DND-41 (cell line): ENCODE measurements around the gene RARB.

Experiments used
- ATAC-seq: fragments of 200-7000 bp; cut with Tn5 transposase; 3 replicates; pipeline ENCODE4 v1.9.1; 2021; ENCODE audit warnings: low read depth; ENCODE audit not compliant: insufficient read depth
- DNase-seq: peaks from one replicate; pipeline ENCODE4 v3.0.0-alpha.2; 2020
- H2AFZ ChIP-seq: 2 replicates; pipeline ENCODE4 v1.6.0; 2012; ENCODE audit warnings: low read depth, low read length
- H3K27ac ChIP-seq: 2 replicates; pipeline ENCODE4 v1.5.1; 2012; ENCODE audit warnings: low read length, inconsistent platforms
- H3K27me3 ChIP-seq: fragments of 200-600 bp; sonication (generic); 2 replicates; pipeline ENCODE4 v1.6.0; 2012; ENCODE audit warnings: low read length, mild to moderate bottlenecking, inconsistent platforms; ENCODE audit not compliant: insufficient read depth, poor library complexity
- H3K36me3 ChIP-seq: 2 replicates; pipeline ENCODE4 v1.5.1; 2012; ENCODE audit warnings: low read length, inconsistent platforms; ENCODE audit not compliant: insufficient read depth
- H3K4me1 ChIP-seq: 2 replicates; pipeline ENCODE4 v1.5.1; 2012; ENCODE audit warnings: mild to moderate bottlenecking, low read length; ENCODE audit not compliant: insufficient read depth
- H3K4me2 ChIP-seq: 2 replicates; pipeline ENCODE4 v1.6.0; 2012; ENCODE audit warnings: mild to moderate bottlenecking, moderate library complexity, low read length, inconsistent platforms; ENCODE audit not compliant: insufficient read depth
- H3K4me3 ChIP-seq, 2 experiments: fragments of 200-600 bp in 1 of 2; shearing (Covaris generic) in 1 of 2; 2 replicates each; pipeline ENCODE4 v1.5.1; 2012 to 2016; ENCODE audit warnings: inconsistent platforms in 2 of 2, low read length in 2 of 2, mild to moderate bottlenecking in 2 of 2, low read depth in 1 of 2, moderate library complexity in 1 of 2
- H3K79me2 ChIP-seq: 2 replicates; pipeline ENCODE4 v1.6.0; 2012; ENCODE audit warnings: low read length, inconsistent platforms; ENCODE audit not compliant: insufficient read depth
- H3K9ac ChIP-seq: 2 replicates; pipeline ENCODE4 v1.6.0; 2012; ENCODE audit warnings: low read depth, mild to moderate bottlenecking, inconsistent platforms, low read length, moderate library complexity
- H3K9me3 ChIP-seq: 2 replicates; pipeline ENCODE4 v1.5.1; 2012; ENCODE audit warnings: low read length, moderate library complexity, mild to moderate bottlenecking, inconsistent platforms; ENCODE audit not compliant: insufficient read depth, severe bottlenecking
- H4K20me1 ChIP-seq: 2 replicates; pipeline ENCODE4 v1.6.0; 2012; ENCODE audit warnings: low read length; ENCODE audit not compliant: insufficient read depth
- EZH2 ChIP-seq: IDR thresholded peaks from 3 replicates; pipeline ENCODE4 v1.6.1; 2012; ENCODE audit warnings: borderline replicate concordance, low read depth, mild to moderate bottlenecking, moderate library complexity, low read length, inconsistent platforms; ENCODE audit not compliant: severe bottlenecking
- TF ChIP-seq, protein P1 (sequence below): IDR thresholded peaks from 2 replicates; pipeline ENCODE4 v1.5.1; 2012; ENCODE audit warnings: borderline replicate concordance, low read length, moderate library complexity, mild to moderate bottlenecking; ENCODE audit not compliant: poor library complexity, severe bottlenecking; ENCODE audit errors: extremely low read depth

The RARB gene

DNA sequence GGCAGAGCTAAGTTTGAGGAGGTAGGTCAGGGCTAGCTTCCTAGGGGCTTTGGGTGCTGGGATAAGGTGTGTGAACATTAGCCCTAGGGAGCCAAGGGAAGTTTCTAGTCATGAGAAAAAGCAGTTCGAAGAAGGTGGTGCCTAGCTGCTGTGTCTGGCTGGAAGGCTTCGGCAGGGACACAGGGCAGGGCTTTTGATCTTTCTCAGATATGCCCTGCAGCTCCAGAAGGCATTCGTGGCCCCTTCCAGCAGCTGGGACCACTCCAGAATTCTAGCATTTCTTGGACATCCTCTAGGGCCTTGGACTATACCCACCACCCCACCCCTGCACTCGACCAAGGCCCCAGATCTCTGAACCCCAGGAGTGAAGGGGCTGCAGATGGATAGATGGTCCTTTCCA is 148.1 kb downstream of the RARB start:
- H3K4me2 ChIP-seq = no peak overlapping the region
- H4K20me1 ChIP-seq = no peaks in the 10 kb centered on the region
- H3K9me3 ChIP-seq = no peaks in the 10 kb centered on the region
- no peaks in the 10 kb centered on the region for H3K4me1 ChIP-seq
- no peak for TF ChIP-seq EZH2
- TF ChIP-seq, protein P1, sequence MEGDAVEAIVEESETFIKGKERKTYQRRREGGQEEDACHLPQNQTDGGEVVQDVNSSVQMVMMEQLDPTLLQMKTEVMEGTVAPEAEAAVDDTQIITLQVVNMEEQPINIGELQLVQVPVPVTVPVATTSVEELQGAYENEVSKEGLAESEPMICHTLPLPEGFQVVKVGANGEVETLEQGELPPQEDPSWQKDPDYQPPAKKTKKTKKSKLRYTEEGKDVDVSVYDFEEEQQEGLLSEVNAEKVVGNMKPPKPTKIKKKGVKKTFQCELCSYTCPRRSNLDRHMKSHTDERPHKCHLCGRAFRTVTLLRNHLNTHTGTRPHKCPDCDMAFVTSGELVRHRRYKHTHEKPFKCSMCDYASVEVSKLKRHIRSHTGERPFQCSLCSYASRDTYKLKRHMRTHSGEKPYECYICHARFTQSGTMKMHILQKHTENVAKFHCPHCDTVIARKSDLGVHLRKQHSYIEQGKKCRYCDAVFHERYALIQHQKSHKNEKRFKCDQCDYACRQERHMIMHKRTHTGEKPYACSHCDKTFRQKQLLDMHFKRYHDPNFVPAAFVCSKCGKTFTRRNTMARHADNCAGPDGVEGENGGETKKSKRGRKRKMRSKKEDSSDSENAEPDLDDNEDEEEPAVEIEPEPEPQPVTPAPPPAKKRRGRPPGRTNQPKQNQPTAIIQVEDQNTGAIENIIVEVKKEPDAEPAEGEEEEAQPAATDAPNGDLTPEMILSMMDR = no peak
- H3K9ac ChIP-seq = no peak overlapping the region
- ATAC-seq (no peak), DNase-seq (no peak)
- H3K79me2 ChIP-seq = no peaks in the 10 kb centered on the region
- H3K36me3 ChIP-seq = no peaks in the 10 kb centered on the region
- no peak overlapping the region for H3K4me3 ChIP-seq
- H2AFZ ChIP-seq = no peak overlapping the region
- no peak overlapping the region for H3K27ac ChIP-seq
- H3K27me3 ChIP-seq = no peaks in the 10 kb centered on the region

DNA sequence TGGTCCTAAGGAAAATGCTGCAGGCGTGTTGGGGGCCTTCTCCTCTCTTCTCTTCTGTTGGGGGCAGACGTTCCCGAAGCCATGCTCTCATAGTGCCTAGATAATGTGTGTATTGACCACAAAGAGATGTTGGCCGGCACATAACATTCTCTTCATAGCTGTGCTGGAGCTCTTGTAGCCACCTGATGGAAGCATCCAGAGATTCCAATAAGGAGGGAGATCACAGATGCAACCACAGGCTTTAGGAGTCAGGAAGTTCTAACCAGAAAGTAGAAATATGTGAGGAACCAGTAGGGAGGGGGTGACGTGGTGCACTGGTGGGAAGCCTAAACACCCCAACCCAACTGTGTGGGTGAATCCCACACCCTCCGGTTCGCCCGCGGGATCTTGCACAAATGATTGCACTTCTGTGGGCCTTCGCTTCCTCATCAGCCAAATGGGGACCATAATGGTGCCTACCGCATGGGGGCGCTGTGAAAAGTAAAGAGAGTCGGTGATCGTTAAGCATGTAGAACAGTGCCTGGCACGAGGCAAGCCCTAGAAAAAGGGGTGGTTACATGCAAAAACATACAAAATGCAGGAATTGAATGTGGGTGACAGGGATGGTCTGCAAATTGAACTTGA is 148.9 kb downstream of the RARB start:
- TF ChIP-seq, protein P1 = peak; percentile 13
- no peak for TF ChIP-seq EZH2
- ATAC-seq (no peak), DNase-seq (no peak)
- Histone ChIP-seq H3K27me3 (no peaks in the 10 kb centered on the region), H3K4me3 (no peak overlapping the region), H3K4me2 (no peak overlapping the region), H2AFZ (no peak overlapping the region), H3K9ac (no peak overlapping the region), H3K4me1 (no peaks in the 10 kb centered on the region), H3K79me2 (no peaks in the 10 kb centered on the region), H3K36me3 (no peaks in the 10 kb centered on the region), H4K20me1 (no peaks in the 10 kb centered on the region), H3K27ac (no peak overlapping the region), H3K9me3 (no peaks in the 10 kb centered on the region)

- no peaks in the 10 kb centered on the region for H4K20me1 ChIP-seq
- no peaks in the 10 kb centered on the region for H3K27me3 ChIP-seq
- ATAC-seq (no peak), DNase-seq (no peak)
- H3K36me3 ChIP-seq = no peaks in the 10 kb centered on the region
- H3K4me1 ChIP-seq = no peaks in the 10 kb centered on the region
- H2AFZ ChIP-seq = no peak overlapping the region
- no peak overlapping the region for H3K4me3 ChIP-seq
- no peak overlapping the region for H3K4me2 ChIP-seq
- H3K27ac ChIP-seq = no peak overlapping the region
- TF ChIP-seq EZH2 = no peak
- no peaks in the 10 kb centered on the region for H3K9me3 ChIP-seq
- H3K9ac ChIP-seq = no peak overlapping the region
- no peaks in the 10 kb centered on the region for H3K79me2 ChIP-seq
Observed at GRCh38 chr3:25578059-25578458, 150.0 kb downstream of the RARB start.

DNA sequence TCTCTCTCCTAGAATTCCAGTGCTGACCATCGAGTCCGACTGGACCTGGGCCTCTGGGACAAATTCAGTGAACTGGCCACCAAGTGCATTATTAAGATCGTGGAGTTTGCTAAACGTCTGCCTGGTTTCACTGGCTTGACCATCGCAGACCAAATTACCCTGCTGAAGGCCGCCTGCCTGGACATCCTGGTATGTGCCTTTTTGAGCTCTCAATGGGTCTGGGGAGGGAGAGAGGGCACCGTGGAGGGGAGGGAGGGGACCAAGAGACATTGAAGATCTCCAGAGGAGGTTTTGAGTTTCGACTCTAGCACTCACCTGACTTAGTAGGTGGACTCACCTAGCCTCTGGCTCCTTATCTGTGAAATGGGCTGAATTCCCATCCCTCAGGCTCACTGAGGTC is 152.5 kb downstream of the RARB start:
- no peak for ATAC-seq
- no peak for TF ChIP-seq EZH2
- TF ChIP-seq, protein P1 = no peak
- Histone ChIP-seq H3K36me3 (no peaks in the 10 kb centered on the region), H3K27ac (no peak overlapping the region), H4K20me1 (no peaks in the 10 kb centered on the region), H3K9ac (no peak overlapping the region), H3K9me3 (no peaks in the 10 kb centered on the region), H3K4me2 (no peak overlapping the region), H3K27me3 (no peaks in the 10 kb centered on the region), H3K79me2 (no peaks in the 10 kb centered on the region), H3K4me1 (no peaks in the 10 kb centered on the region), H2AFZ (no peak overlapping the region), H3K4me3 (no peak overlapping the region)
- DNase-seq = no peak
